Peyer's patch (tissue), 4 donors: ENCODE data around the gene SMIM34. TPM values are rescaled to one million over a fixed set of nuclear protein-coding genes. Genes with fewer than 3 reads are reported as not detected.
A peak's percentile ranks its signal among the peaks of the same experiment; 100 is the strongest.
"Not testable (repeated sequence)": the region's sequence is repeated elsewhere in the genome, so short reads cannot be mapped to it uniquely, and the experiment has no call there.

Experiments used
- DNase-seq, 3 donors: peaks; one replicate each; pipeline ENCODE4 v3.0.0-alpha.2; 2017 to 2019
- H3K27ac ChIP-seq, 4 donors: fragments of 200-600 bp; sonication (generic); one replicate each; pipeline ENCODE4 v1.5.1; 2016 to 2019
- H3K27me3 ChIP-seq, 2 donors: fragments of 200-600 bp; sonication (generic); one replicate each; pipeline ENCODE4 v1.5.1; 2019
- H3K36me3 ChIP-seq, 3 donors: fragments of 200-600 bp; sonication (generic); one replicate each; pipeline ENCODE4 v1.5.1; 2016 to 2019
- H3K4me1 ChIP-seq, 4 donors: fragments of 200-600 bp; sonication (generic); one replicate each; pipeline ENCODE4 v1.5.1; 2016 to 2019
- H3K4me3 ChIP-seq, 4 donors: fragments of 200-600 bp; sonication (generic); 1 replicate in 3 of 4; 2 replicates in 1 of 4; pipeline ENCODE4 v1.5.1; 2016 to 2019; ENCODE audit warnings: mild to moderate bottlenecking in 1 of 4
- H3K9me3 ChIP-seq, 4 donors: fragments of 200-600 bp; sonication (generic); one replicate each; pipeline ENCODE4 v1.5.1; 2016 to 2019; ENCODE audit warnings: mild to moderate bottlenecking in 1 of 4
- POLR2A ChIP-seq, 2 donors: fragments of 450-650 bp; IDR thresholded peaks; one replicate each; pipeline ENCODE4 v1.5.1; 2017; ENCODE audit warnings: antibody characterized with exemption in 2 of 2, mild to moderate bottlenecking in 2 of 2, moderate library complexity in 2 of 2
- small RNA-seq, 2 donors: library from RNA; depleted of rRNA; stranded (forward); fragments of <200 nt; gene quantifications; one replicate each; pipeline ENCODE3, GENCODE V24; 2016
- total RNA-seq, 4 donors: library from RNA; depleted of rRNA; stranded (reverse); fragments of >200 nt; gene quantifications; one replicate each; pipeline ENCODE4 v1.1.0, GENCODE V29; 2016
- TF ChIP-seq, protein P1 (sequence below), 6 experiments: fragments of 450-650 bp in 4 of 6; fragments of 200-600 bp in 2 of 6; sonication (generic) in 1 of 6; IDR thresholded peaks; one replicate each; pipeline ENCODE4 v1.5.1; 2017 to 2019; ENCODE audit warnings: antibody characterized with exemption in 6 of 6, mild to moderate bottlenecking in 3 of 6, moderate library complexity in 1 of 6

Gene SMIM34
- total RNA-seq, 4 donors from 2014 or later, result not detected

DNA sequence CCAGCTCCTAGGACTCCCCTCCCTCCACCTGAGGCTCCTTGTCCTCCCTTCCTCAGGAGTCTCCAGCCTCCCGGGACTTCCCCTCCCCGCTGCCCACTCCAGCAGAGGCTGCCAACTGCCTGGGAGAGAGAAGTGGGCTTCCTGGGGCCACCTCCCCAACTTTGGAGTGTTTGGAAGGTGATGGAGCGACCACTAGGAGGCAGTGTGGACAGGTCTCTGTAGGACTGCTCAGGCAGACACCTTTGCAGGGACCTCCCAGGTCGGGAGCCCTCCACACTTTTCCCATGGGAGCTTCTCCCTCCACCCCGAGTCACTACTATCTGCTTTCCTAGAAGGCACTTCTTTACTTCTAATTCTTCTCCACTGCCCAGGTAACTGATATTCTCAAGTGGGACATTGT lies 19.0 kb downstream of the SMIM34 start:
- not testable (repeated sequence) for H3K27me3 ChIP-seq, H3K27ac ChIP-seq, H3K36me3 ChIP-seq, H3K9me3 ChIP-seq, DNase-seq, H3K4me1 ChIP-seq, H3K4me3 ChIP-seq

DNA sequence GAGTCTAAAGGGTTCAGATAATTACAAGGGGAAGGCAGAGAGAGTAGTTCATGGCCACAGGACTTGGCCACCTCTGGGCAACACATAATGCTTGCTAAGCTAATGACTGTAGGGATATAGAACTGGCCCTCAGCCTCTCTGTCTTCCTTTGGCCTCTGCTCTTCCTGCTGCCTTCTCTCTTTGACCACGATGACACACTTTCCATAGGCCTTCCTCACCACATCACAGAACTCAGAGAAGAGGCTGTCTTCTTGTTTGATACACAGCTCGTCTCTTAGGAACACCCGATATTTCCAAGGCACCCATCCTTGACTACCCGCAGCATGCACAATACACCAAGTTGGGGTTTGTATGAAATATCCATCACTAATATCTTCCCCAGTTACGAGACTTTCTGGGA lies 23.2 kb downstream of the SMIM34 start:
- not testable (repeated sequence) for H3K27me3 ChIP-seq, H3K4me3 ChIP-seq, H3K36me3 ChIP-seq, H3K9me3 ChIP-seq, H3K4me1 ChIP-seq, DNase-seq, H3K27ac ChIP-seq

DNA sequence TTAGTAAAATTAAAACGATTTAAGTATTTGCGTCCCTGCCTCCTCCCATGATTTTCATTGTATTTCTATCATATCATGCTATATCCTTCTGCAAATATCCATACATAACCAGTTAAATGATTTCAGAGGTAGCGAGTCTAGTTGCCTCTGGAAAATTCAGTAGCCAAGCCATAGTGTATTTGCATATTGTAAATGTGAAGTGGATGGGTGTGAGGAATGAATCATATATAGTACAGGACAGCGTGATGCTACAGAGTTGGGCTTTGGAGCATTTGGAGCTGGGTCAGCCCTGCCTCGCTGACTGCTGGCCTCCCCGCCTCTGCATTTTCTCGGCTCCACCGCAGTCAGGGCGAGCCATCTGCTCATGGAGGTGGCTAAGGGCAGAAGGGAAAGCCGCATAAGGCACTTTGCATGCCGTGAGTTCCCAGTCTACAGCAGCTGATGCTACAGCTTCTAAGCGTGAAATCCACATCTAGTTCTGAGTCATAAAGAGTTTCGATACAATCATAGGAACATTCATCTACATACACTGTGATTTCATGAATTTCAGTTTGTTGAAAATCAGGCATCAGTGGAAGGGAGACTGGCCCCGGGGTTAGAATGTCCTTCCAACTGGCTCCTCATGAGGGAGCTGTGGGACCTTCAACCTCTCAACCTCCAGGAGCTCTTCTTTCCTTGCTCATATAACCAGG lies 39.9 kb downstream of the SMIM34 start:
- H3K9me3 ChIP-seq, H3K27ac ChIP-seq, H3K4me1 ChIP-seq, H3K27me3 ChIP-seq, H3K4me3 ChIP-seq, DNase-seq, H3K36me3 ChIP-seq: not testable (repeated sequence)

DNA sequence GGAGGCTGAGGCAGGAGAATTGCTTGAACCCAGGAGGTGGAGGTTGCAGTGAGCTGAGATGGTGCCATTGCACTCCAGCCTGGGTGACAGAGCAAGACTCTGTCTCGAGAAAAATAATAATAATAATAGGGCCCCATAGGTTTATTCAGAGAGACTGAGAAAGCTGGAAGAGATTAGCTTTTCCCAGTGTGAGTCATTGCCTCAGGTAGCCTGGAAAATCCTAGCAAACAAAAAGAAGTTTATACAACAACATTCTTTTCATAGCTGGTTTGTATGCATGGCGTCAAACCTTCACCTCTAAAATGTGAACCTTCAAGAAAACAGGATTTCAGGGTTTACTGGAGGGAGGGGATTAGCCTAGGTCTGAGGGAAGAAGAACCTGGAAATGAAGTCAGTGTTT lies 40.6 kb downstream of the SMIM34 start:
- not testable (repeated sequence) for H3K27me3 ChIP-seq, H3K4me3 ChIP-seq, H3K27ac ChIP-seq, H3K4me1 ChIP-seq, H3K36me3 ChIP-seq, H3K9me3 ChIP-seq, DNase-seq

DNA sequence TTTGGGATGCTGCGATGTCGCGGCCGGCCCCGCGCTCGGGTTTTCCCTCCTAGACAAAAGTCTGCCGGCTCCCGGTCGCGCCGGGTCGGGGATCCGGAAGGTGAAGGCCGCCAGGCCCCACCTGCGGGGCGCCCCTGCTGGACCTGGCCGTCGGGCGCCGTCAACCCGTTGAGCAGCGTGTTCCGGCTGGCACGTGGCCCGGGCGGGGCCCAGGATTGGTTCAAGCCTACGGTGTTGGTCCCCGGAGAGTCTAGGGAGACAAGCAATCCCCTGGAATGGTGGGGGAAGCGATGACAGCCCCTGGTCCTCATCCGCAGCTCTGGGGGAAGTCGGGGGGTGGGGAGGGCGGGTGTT lies 48.2 kb downstream of the SMIM34 start:
- not testable (repeated sequence) for H3K4me3 ChIP-seq, H3K36me3 ChIP-seq, H3K27me3 ChIP-seq, H3K4me1 ChIP-seq, H3K9me3 ChIP-seq, H3K27ac ChIP-seq, DNase-seq

DNA sequence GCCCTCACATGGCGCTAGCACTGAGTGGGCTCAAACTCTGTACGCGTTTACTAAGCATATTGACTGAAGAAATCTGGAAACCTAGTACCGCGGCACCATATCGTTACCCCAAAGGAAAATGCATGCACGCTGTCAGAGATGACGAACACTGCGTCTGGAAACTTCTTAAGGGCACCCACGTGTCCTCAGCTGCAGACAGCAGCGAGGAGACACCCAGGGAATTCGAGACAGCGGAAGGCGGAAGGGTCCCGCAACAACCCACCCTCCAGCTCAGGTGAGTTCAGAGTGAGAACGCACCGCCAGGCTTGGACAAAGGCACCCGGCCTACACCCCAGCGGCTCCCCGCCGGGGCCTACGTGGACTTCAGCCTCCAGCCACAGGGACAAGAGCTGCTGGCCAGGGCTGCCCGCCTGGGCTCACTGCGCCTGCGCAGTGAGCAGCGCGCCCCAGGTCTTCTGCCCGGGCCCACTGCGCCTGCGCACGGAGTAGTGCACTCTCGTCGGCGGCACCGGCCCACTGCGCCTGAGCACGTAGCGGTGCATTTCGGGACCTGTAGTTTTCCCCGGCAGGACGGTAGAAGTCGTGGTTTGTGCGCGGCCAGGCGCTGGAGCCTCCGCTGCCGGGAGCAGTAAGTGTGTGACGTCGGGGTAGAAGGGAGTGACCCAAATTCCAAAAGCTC lies 48.7 kb downstream of the SMIM34 start, which contains the start of gene SMIM11:
Gene SMIM11, plus strand, starts transcription at position 568 of the 679 bp plus-strand sequence. CDS start 3,998 bp downstream, outside the sequence.
- H3K4me1 ChIP-seq, H3K9me3 ChIP-seq, H3K27me3 ChIP-seq, H3K27ac ChIP-seq, H3K4me3 ChIP-seq, H3K36me3 ChIP-seq, DNase-seq: not testable (repeated sequence)

DNA sequence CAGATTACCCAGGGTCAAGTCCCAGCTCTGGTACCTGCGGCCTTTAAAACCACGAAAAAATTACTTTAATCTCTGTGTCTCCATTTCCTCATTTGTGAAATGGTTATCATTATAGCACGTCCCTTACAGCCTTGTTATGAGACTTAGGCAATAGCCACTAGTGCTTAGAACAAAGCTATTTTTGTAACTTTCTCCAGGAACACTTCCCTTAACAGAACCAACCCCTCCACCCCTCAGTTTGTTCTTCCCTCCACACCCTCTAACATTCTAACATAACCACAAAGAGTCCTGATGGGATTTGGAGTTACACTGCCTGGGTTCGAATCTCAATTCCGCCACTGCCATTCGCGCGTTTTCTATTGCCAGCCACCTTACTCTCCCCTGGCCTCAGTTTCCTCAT lies 49.3 kb downstream of the SMIM34 start:
- H3K4me3 ChIP-seq, H3K9me3 ChIP-seq, H3K36me3 ChIP-seq, DNase-seq, H3K27ac ChIP-seq, H3K27me3 ChIP-seq, H3K4me1 ChIP-seq: not testable (repeated sequence)

DNA sequence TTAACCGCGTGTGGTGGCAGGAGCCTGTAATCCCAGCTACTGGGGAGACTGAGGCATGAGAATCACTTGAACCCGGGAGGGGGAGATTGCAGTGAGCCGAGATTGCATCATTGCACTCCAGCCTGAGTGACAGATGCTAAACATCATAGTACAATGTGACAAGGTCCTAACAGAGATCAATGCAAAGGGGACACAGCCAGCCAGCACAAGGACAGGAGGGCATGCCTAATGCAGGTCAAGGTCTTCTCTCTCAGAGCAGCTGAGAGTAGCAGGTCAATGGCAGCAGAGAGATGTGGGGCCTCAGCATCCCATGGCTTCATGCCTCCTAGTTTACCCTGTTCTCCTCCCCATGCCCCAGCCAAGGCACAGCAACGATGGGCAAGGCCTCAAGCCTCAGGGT lies 51.4 kb downstream of the SMIM34 start:
- no peak overlapping the region for H3K27ac ChIP-seq
- no peaks in the 10 kb centered on the region for H3K9me3 ChIP-seq
- H3K27me3 ChIP-seq, result no peaks in the 10 kb centered on the region
- no peaks in the 10 kb centered on the region for H3K4me1 ChIP-seq
- H3K36me3 ChIP-seq, result no peaks in the 10 kb centered on the region
- peak in 1 of 3 donors; percentile 25 for DNase-seq
- TF ChIP-seq, protein P1, sequence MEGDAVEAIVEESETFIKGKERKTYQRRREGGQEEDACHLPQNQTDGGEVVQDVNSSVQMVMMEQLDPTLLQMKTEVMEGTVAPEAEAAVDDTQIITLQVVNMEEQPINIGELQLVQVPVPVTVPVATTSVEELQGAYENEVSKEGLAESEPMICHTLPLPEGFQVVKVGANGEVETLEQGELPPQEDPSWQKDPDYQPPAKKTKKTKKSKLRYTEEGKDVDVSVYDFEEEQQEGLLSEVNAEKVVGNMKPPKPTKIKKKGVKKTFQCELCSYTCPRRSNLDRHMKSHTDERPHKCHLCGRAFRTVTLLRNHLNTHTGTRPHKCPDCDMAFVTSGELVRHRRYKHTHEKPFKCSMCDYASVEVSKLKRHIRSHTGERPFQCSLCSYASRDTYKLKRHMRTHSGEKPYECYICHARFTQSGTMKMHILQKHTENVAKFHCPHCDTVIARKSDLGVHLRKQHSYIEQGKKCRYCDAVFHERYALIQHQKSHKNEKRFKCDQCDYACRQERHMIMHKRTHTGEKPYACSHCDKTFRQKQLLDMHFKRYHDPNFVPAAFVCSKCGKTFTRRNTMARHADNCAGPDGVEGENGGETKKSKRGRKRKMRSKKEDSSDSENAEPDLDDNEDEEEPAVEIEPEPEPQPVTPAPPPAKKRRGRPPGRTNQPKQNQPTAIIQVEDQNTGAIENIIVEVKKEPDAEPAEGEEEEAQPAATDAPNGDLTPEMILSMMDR (IDR thresholded peaks at IDR 0.05), result no peak
- no peak for TF ChIP-seq POLR2A (IDR thresholded peaks at IDR 0.05)
- no peak overlapping the region for H3K4me3 ChIP-seq

DNA sequence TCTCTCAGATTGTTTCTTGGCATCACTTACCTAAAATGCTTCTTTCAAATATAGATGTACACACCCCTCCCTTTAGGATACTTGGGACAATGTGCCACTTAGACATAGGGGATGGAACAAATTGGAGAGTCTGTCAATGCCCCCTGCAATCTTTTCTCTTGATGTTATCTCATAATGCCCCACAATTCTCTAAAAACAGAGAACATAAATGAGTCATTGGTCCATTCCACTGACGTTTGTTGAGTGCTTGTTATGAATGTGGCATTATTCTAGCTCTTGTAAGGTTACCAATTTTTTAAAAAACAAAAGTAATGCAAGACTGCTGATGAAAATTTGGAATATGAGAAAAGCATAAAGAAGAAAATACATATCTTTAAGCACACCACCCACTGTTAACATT lies 54.0 kb downstream of the SMIM34 start:
- H3K4me3 ChIP-seq, result no peak overlapping the region
- DNase-seq, result no peak
- no peaks in the 10 kb centered on the region for H3K36me3 ChIP-seq
- no peak for TF ChIP-seq POLR2A (IDR thresholded peaks at IDR 0.05)
- TF ChIP-seq, protein P1 (IDR thresholded peaks at IDR 0.05), result no peak
- H3K27me3 ChIP-seq, result no peaks in the 10 kb centered on the region
- H3K4me1 ChIP-seq, result no peaks in the 10 kb centered on the region
- H3K27ac ChIP-seq, result no peak overlapping the region
- no peaks in the 10 kb centered on the region for H3K9me3 ChIP-seq

Small RNA genes within 50 kb of the gene (small RNA-seq; reads per million reads assigned to genes)
- 0 reads per million in 2 donors for gene RF00614

Other genes with a start within 250 kb of the SMIM34 start
- gene KCNE2, start 59.9 kb downstream of the SMIM34 start, total RNA-seq, result not detected
- 10 to 100 TPM in 1 of 4 donors, 1 to 10 TPM in 3; 3.4 to 14.0 (median 6.3) TPM for gene SMIM11, start 48.4 kb downstream of the SMIM34 start, total RNA-seq
- 1 to 10 TPM in 2 of 4 donors, under 1 TPM in 2; 0.70 to 3.8 (median 1.7) TPM for gene KCNE1, start 88.3 kb upstream of the SMIM34 start, total RNA-seq
- 10 to 100 TPM; 20.5 to 50.3 (median 26.2) TPM for gene RCAN1, start 191.2 kb upstream of the SMIM34 start, total RNA-seq
- 1 to 10 TPM in 2 of 4 donors, under 1 TPM in 2; 0.66 to 3.5 (median 2.0) TPM for gene CLIC6, start 245.0 kb upstream of the SMIM34 start, total RNA-seq